SW480 (cell line): ENCODE results near the gene MBIP.

Source experiments
- DNase-seq: peaks from one replicate; pipeline ENCODE4 v3.0.0-alpha.2; 2016; ENCODE audit warnings: low spot score

MBIP gene

DNA sequence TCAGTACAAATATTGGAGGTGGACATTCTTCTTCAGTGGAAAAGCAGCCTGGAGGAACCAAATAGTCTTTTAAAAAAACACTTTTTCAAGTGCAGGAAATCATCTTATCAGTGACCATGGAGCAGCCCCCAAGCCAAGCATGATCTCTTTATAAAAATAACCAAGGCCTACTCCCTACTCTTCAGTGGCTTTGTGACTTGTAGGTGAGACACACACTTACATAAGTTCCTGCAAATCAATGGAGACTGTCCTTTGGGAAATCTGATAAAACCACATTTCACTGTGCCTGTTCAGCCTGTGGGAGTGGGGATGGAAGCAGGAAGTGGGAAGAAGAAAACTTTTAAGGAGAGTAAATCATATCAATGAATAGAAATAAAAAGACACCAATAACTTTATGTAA, 56.3 kb downstream of the MBIP start:
- DNase-seq, result no peak

DNA sequence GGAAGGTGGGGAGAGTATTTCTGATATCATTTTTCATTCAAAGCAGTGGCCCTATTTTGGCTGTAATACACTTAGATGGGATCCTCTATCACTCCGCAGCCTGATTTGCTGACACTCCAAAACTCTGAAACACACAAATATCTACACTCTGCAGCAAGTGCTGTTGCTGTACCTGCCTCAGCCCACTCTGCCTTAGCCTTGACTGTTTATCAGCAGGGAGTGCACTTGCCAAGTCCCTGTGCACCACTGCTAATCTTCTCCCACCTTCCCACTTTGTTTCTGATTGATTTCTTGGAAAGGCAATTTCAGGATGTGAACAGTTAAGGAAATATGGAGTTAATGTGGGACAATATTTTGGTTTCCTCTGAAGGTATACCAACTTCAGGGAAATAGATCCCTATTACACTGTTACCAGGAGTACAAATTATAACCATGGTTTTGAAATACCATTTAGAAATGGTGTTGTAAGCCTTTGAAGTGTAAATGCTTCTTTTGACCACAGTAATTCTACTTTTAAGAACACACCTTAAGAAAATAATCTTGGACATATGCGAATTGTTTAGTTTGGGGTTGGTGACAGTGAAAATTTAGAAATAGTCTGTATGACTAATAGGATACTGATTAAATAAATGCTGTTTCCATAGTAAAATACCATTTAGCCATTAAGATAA, 59.3 kb downstream of the MBIP start:
- no peak for DNase-seq

DNA sequence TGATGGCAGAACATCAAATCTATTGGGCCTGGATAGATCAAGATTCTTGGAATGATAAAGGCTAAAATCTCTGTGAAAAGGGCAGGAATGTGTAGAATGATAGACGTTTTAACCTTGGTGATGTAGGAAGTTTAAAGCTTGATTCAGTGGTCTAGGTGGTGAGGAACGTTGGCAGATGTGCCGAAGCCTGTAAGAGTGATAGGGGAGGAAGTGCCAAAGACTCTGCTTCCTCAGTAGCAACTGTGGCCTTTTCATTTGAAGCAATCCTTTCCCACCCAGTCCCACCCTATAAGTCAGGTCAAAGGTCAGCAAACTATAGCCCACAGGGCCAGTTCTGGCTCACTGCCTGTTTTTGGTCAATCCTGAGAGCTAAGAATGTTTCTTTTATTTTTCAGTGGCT, 62.2 kb downstream of the MBIP start:
- DNase-seq, result no peak

DNA sequence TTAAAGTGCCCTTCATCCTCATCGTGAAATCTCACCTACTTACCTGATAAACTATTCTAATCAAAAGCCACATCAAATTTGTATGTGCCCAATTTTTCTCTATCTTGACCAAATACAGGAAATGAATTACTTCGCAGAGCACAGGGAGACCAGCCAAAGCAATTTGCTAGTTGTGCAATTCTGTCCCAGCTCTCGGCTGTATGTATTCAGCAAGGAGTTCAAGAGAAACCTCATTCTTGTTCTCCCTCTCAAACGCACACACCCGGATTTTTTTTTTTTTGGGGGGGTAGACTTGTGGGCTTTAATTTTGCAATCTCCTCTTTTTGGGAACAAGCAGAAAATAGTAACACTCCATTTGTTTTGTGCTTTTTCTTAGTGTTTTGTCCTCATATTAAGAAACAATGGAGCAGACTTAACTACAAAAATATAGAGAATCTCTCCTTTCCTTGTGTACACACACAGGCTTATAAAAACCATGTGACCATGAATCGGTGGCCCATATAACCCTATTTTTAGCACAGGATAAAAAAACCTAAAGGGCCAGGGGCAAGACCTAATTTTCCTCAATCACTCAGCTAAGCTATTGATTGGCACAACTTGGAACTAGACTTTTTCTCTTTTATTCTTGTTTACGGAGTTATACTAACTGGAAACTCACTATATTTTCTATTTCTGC, 64.2 kb downstream of the MBIP start:
- DNase-seq, result no peak

DNA sequence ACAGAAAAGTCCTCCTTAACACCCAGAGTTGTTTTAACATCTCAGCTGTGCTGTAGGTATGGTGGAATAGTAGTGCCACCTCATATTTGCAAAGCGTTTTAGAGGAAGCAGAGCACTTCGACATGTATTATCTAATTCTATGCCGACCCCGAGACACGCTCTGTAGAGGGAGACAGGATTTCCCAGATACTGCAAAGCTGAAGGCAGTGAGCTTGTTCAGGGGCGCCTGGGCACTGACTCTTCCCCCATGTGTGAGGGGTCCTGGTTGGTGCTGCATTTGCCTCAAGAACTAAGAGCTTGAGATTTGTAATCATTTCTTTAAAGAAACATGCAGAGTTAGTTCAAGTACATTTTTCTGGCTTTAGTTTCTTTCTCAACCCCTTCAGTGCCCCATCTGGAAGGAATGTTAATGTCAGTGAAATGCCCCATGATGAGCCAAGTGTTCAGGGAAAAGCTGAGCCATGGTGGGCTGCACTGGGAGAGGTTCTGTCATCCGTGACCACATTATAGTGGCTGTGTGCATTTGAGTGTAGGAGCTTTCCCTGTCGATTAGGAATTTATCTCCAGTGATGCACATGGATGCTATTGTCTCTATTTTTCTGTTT, 66.3 kb downstream of the MBIP start:
- no peak for DNase-seq
